HG03066 (cell line): Measurements from ENCODE around the gene TMEM19.

ENCODE experiments used
- ATAC-seq: cut with Tn5 transposase; IDR thresholded peaks from one replicate; pipeline ENCODE4 v1.9.1; 2021; ENCODE audit warnings: low read depth; ENCODE audit not compliant: unreplicated experiment

Gene TMEM19

GRCh38 chr12:71685914-71686657 lies at the start of gene TMEM19:
Gene TMEM19, plus strand, starts transcription at chr12:71686082. Its CDS starts 599 bp downstream, at chr12:71686681.
- peak; percentile 82 for ATAC-seq

- no peak for ATAC-seq
Measured at GRCh38 chr12:71636704-71637115, 49.2 kb upstream of the TMEM19 start.

GRCh38 chr12:71638499-71638898 lies 47.4 kb upstream of the TMEM19 start:
- no peak for ATAC-seq

GRCh38 chr12:71639341-71639760 lies 46.5 kb upstream of the TMEM19 start:
- no peak for ATAC-seq

GRCh38 chr12:71640316-71640715 lies 45.6 kb upstream of the TMEM19 start:
- no peak for ATAC-seq

GRCh38 chr12:71641390-71641789 lies 44.5 kb upstream of the TMEM19 start:
- ATAC-seq = no peak

- ATAC-seq = no peak
Measured at GRCh38 chr12:71642264-71642663, 43.6 kb upstream of the TMEM19 start.

GRCh38 chr12:71645268-71645667 lies 40.6 kb upstream of the TMEM19 start:
- ATAC-seq = no peak

- no peak for ATAC-seq
Measured at GRCh38 chr12:71646512-71646911, 39.4 kb upstream of the TMEM19 start.

GRCh38 chr12:71648537-71648936 lies 37.3 kb upstream of the TMEM19 start:
- no peak for ATAC-seq

- no peak for ATAC-seq
Measured at GRCh38 chr12:71649401-71649800, 36.5 kb upstream of the TMEM19 start.

- no peak for ATAC-seq
Measured at GRCh38 chr12:71652656-71653055, 33.2 kb upstream of the TMEM19 start.

GRCh38 chr12:71653137-71653536 lies 32.7 kb upstream of the TMEM19 start:
- ATAC-seq = no peak

- no peak for ATAC-seq
Measured at GRCh38 chr12:71654200-71654599, 31.7 kb upstream of the TMEM19 start.

GRCh38 chr12:71655495-71655894 lies 30.4 kb upstream of the TMEM19 start:
- no peak for ATAC-seq

- ATAC-seq = no peak
Measured at GRCh38 chr12:71655907-71656306, 30.0 kb upstream of the TMEM19 start.

- ATAC-seq = no peak
Measured at GRCh38 chr12:71656740-71657139, 29.1 kb upstream of the TMEM19 start.

- ATAC-seq = no peak
Measured at GRCh38 chr12:71661977-71662530, 23.8 kb upstream of the TMEM19 start.

- ATAC-seq = peak; percentile 17
Measured at GRCh38 chr12:71662849-71663560, 22.9 kb upstream of the TMEM19 start.

- ATAC-seq = peak; percentile 92
Measured at GRCh38 chr12:71663561-71664410, 22.1 kb upstream of the TMEM19 start, which contains the start of the genes THAP2 and ZFC3H1. Gene THAP2, plus strand, starts transcription at chr12:71664301. Its CDS starts 209 bp downstream, at chr12:71664510. Gene ZFC3H1, minus strand, starts transcription at chr12:71663848. Its CDS starts 238 bp downstream, at chr12:71663610.
